T-helper 1 cell treated with Interleukin-12 subunit alpha and Interleukin-12 subunit beta and Interleukin-4 antibody, amounts not matched to agents 30 ng/mL and 1 ng/mL, for 36 hours (primary cell): ENCODE results near the gene RPL13A. TPM values are rescaled to one million over a fixed set of nuclear protein-coding genes. Genes with fewer than 3 reads are reported as not detected.

ENCODE experiments used
- intact Hi-C: fragments of 100-400 bp; cut with micrococcal nuclease; formaldehyde crosslinking; loops from one replicate; pipeline ENCODE4 v1.15.1; 2024
- total RNA-seq: library from RNA; stranded (reverse); gene quantifications from 2 replicates; pipeline ENCODE4 v1.2.3, GENCODE V29; 2022

The RPL13A gene
- total RNA-seq, 1 donor from 2014 or later, result 2,098 TPM

DNA sequence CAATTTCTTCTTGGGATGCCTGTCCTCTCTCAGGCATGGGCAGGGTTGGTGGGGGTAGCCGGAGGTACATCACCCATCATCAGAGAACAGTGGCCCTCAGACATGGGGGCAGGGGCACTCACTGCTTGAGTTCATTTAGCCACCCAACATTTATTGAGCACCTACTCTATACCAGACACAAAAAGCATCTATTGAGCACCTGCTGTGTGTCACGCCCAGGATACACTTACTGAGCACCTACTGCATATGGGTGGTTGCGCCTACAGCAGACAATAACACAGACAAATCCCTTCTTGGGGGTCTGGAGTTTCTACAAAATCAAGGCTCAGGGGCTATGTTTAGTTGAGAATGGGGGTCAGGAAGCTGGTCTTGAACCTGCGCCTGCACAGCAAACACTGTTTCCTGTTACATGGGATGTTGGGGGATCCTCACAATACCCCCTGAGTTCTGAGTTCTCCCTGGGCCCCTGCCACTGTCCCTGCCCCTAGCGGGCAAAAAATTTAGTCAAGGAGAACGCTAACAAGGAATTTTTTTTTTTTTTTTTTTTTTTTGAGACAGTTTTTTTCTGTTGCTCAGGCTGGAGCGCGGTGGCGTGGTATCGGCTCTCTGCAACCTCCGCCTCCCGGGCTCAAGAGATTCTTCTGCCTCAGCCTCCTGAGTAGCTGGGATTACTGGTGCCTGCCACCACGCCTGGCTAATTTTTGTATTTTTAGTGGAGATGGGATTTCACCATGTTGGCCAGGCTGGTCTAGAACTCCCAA, 52.0 kb downstream of the RPL13A start:
- intact Hi-C loops, result no loop called here

Other genes with a start within 250 kb of the RPL13A start
- gene SLC6A16, start 162.4 kb upstream of the RPL13A start, total RNA-seq, result 5.6 and 5.8 TPM in 2 replicates
- gene CD37, start 152.2 kb upstream of the RPL13A start, total RNA-seq, result 229 and 231 TPM in 2 replicates
- not detected in 2 replicates for gene TEAD2, start 125.2 kb upstream of the RPL13A start, total RNA-seq
- gene DKKL1, start 123.7 kb upstream of the RPL13A start, total RNA-seq, result not detected in 2 replicates
- not detected in 2 replicates for gene KASH5, start 99.4 kb upstream of the RPL13A start, total RNA-seq
- not detected in 2 replicates for gene PTH2, start 64.2 kb upstream of the RPL13A start, total RNA-seq
- gene GFY, start 62.2 kb upstream of the RPL13A start, total RNA-seq, result not detected in 2 replicates
- 0.07 and 0.15 TPM in 2 replicates for gene SLC17A7, start 46.1 kb upstream of the RPL13A start, total RNA-seq
- 136 TPM in 2 replicates for gene PIH1D1, start 35.8 kb upstream of the RPL13A start, total RNA-seq
- 33.7 and 34.2 TPM in 2 replicates for gene ALDH16A1, start 34.4 kb upstream of the RPL13A start, total RNA-seq
- 319 and 325 TPM in 2 replicates for gene FLT3LG, start 13.4 kb upstream of the RPL13A start, total RNA-seq
- gene RPS11, start 8.8 kb downstream of the RPL13A start, total RNA-seq, result 1,814 and 1,819 TPM in 2 replicates
- gene FCGRT, start 25.1 kb downstream of the RPL13A start, total RNA-seq, result 10.1 and 11.0 TPM in 2 replicates
- gene RCN3, start 40.4 kb downstream of the RPL13A start, total RNA-seq, result 1.9 and 2.0 TPM in 2 replicates
- 214 and 215 TPM in 2 replicates for gene NOSIP, start 92.9 kb downstream of the RPL13A start, total RNA-seq
- 0.88 and 1.4 TPM in 2 replicates for gene PRRG2, start 93.7 kb downstream of the RPL13A start, total RNA-seq
- 41.8 and 42.2 TPM in 2 replicates for gene PRR12, start 103.6 kb downstream of the RPL13A start, total RNA-seq
- 12.0 and 13.0 TPM in 2 replicates for gene RRAS, start 152.5 kb downstream of the RPL13A start, total RNA-seq
- gene SCAF1, start 154.6 kb downstream of the RPL13A start, total RNA-seq, result 72.1 and 73.2 TPM in 2 replicates
- 151 and 158 TPM in 2 replicates for gene IRF3, start 178.2 kb downstream of the RPL13A start, total RNA-seq
- 58.4 and 62.9 TPM in 2 replicates for gene BCL2L12, start 178.3 kb downstream of the RPL13A start, total RNA-seq
- gene PRMT1, start 189.7 kb downstream of the RPL13A start, total RNA-seq, result 186 and 189 TPM in 2 replicates
- 3.9 and 4.4 TPM in 2 replicates for gene ADM5, start 202.0 kb downstream of the RPL13A start, total RNA-seq
- gene CPT1C, start 203.5 kb downstream of the RPL13A start, total RNA-seq, result 4.3 and 5.1 TPM in 2 replicates